ENCODE measurements around the gene IGLON5. TPM values are rescaled to one million over a fixed set of nuclear protein-coding genes. Genes with fewer than 3 reads are reported as not detected.

IGLON5 gene
- total RNA-seq, 2 experiments from 2014 or later, result not detected

- Histone ChIP-seq H3K9me3 (ENCODE audit: low read length) (no peaks in the 10 kb centered on the region), H2AFZ (ENCODE audit: low read length) (no peak overlapping the region), H3K9me2 (ENCODE audit: insufficient read depth, low read length) (no peaks in the 10 kb centered on the region), H3K4me3 (ENCODE audit: low read depth, low read length, poor library complexity, severe bottlenecking) (no peak overlapping the region), H3K4me2 (ENCODE audit: low read length) (no peak overlapping the region), H3K27ac (ENCODE audit: low read depth, low read length, poor library complexity, severe bottlenecking) (no peak overlapping the region), H3K36me3 (ENCODE audit: insufficient read depth, low read length) (no peaks in the 10 kb centered on the region), H3K4me1 (ENCODE audit: insufficient read depth, low read length, poor library complexity, severe bottlenecking) (no peaks in the 10 kb centered on the region), H4K20me1 (ENCODE audit: insufficient read depth, low read length) (no peaks in the 10 kb centered on the region), H3K79me2 (ENCODE audit: insufficient read depth, low read depth, low read length) (no peaks in the 10 kb centered on the region)
- intact Hi-C loops (cut with micrococcal nuclease; ENCODE audit: unreplicated experiment), result no loop called here
- ChIA-PET POLR2A (no interaction called here), CTCF (ENCODE audit: unreplicated experiment) (no interaction called here)
- no TSS peak for BruUV-seq (replicated peaks)
- no peak for TF ChIP-seq EZH2phosphoT487 (IDR thresholded peaks at IDR 0.05; ENCODE audit: borderline replicate concordance, low read depth, low read length)
- no peak for TF ChIP-seq CTCF (conservative IDR thresholded peaks at IDR 0.05; ENCODE audit: low read length)
- no peak for DNase-seq (ENCODE audit: low spot score)
Observed at GRCh38 chr19:51321799-51322198, 10.4 kb downstream of the IGLON5 start.

GRCh38 chr19:51323481-51324166 is 12.2 kb downstream of the IGLON5 start:
- H3K36me3 ChIP-seq (ENCODE audit: insufficient read depth, low read length), result no peaks in the 10 kb centered on the region
- H3K4me1 ChIP-seq (ENCODE audit: insufficient read depth, low read length, poor library complexity, severe bottlenecking), result no peaks in the 10 kb centered on the region
- intact Hi-C loops (cut with micrococcal nuclease; ENCODE audit: unreplicated experiment), result no loop called here
- no peak overlapping the region for H3K27ac ChIP-seq (ENCODE audit: low read depth, low read length, poor library complexity, severe bottlenecking)
- POLR2A ChIA-PET, result no interaction called here
- CTCF ChIA-PET (ENCODE audit: unreplicated experiment), result no interaction called here
- H3K9me2 ChIP-seq (ENCODE audit: insufficient read depth, low read length), result no peaks in the 10 kb centered on the region
- TF ChIP-seq CTCF (conservative IDR thresholded peaks at IDR 0.05; ENCODE audit: low read length), result no peak
- TF ChIP-seq EZH2phosphoT487 (IDR thresholded peaks at IDR 0.05; ENCODE audit: borderline replicate concordance, low read depth, low read length), result no peak
- no peak overlapping the region for H3K4me3 ChIP-seq (ENCODE audit: low read depth, low read length, poor library complexity, severe bottlenecking)
- no peak for DNase-seq (ENCODE audit: low spot score)
- H4K20me1 ChIP-seq (ENCODE audit: insufficient read depth, low read length), result no peaks in the 10 kb centered on the region
- no peak overlapping the region for H2AFZ ChIP-seq (ENCODE audit: low read length)
- H3K79me2 ChIP-seq (ENCODE audit: insufficient read depth, low read depth, low read length), result no peaks in the 10 kb centered on the region
- H3K4me2 ChIP-seq (ENCODE audit: low read length), result no peak overlapping the region
- H3K9me3 ChIP-seq (ENCODE audit: low read length), result no peaks in the 10 kb centered on the region
- no TSS peak for BruUV-seq (replicated peaks)

- POLR2A ChIA-PET, result no interaction called here
- no peak overlapping the region for H2AFZ ChIP-seq (ENCODE audit: low read length)
- no peaks in the 10 kb centered on the region for H3K4me1 ChIP-seq (ENCODE audit: insufficient read depth, low read length, poor library complexity, severe bottlenecking)
- TF ChIP-seq EZH2phosphoT487 (IDR thresholded peaks at IDR 0.05; ENCODE audit: borderline replicate concordance, low read depth, low read length) (no peak), CTCF (conservative IDR thresholded peaks at IDR 0.05; ENCODE audit: low read length) (no peak)
- no peak overlapping the region for H3K4me3 ChIP-seq (ENCODE audit: low read depth, low read length, poor library complexity, severe bottlenecking)
- H3K27ac ChIP-seq (ENCODE audit: low read depth, low read length, poor library complexity, severe bottlenecking), result no peak overlapping the region
- no peaks in the 10 kb centered on the region for H3K9me2 ChIP-seq (ENCODE audit: insufficient read depth, low read length)
- H3K79me2 ChIP-seq (ENCODE audit: insufficient read depth, low read depth, low read length), result no peaks in the 10 kb centered on the region
- DNase-seq (ENCODE audit: low spot score), result no peak
- intact Hi-C loops (cut with micrococcal nuclease; ENCODE audit: unreplicated experiment), result no loop called here
- no peaks in the 10 kb centered on the region for H4K20me1 ChIP-seq (ENCODE audit: insufficient read depth, low read length)
- no TSS peak for BruUV-seq (replicated peaks)
- no peaks in the 10 kb centered on the region for H3K36me3 ChIP-seq (ENCODE audit: insufficient read depth, low read length)
- no peak overlapping the region for H3K4me2 ChIP-seq (ENCODE audit: low read length)
- no peaks in the 10 kb centered on the region for H3K9me3 ChIP-seq (ENCODE audit: low read length)
- CTCF ChIA-PET (ENCODE audit: unreplicated experiment), result no interaction called here
Observed at GRCh38 chr19:51324167-51324481, 12.7 kb downstream of the IGLON5 start.

Measured in OCI-LY7 (cell line).